CD4-positive, alpha-beta memory T cell (primary cell): ENCODE results near the gene FKBP1B. TPM values are rescaled to one million over a fixed set of nuclear protein-coding genes. Genes with fewer than 3 reads are reported as not detected.

ENCODE experiments used
- CTCF ChIA-PET: fragments of 350-600 bp; sonication (Branson Sonifier 250); formaldehyde crosslinking; loops from one replicate; lab custom pipeline; 2021; ENCODE audit warnings: inconsistent platforms; ENCODE audit not compliant: partially characterized antibody; lab: Charles Lee
- POLR2A ChIA-PET: fragments of 350-600 bp; sonication (Branson Sonifier 250); formaldehyde crosslinking; loops from one replicate; lab custom pipeline; 2021; ENCODE audit not compliant: partially characterized antibody; lab: Charles Lee
- DNase-seq, 5 donors: peaks; one replicate each; pipeline versions ENCODE4 v3.0.0 to v3.0.0-alpha.2; 2020 to 2022; ENCODE audit warnings: mixed read lengths in 1 of 5
- H3K27ac ChIP-seq: one replicate; pipeline ENCODE4 v1.7.0; 2013; ENCODE audit warnings: low read depth, low read length
- H3K27me3 ChIP-seq: 2 replicates; pipeline ENCODE4 v1.7.0; 2013; ENCODE audit warnings: mild to moderate bottlenecking, low read length, moderate library complexity; ENCODE audit not compliant: insufficient read depth
- H3K36me3 ChIP-seq: 2 replicates; pipeline ENCODE4 v1.7.0; 2013; ENCODE audit warnings: mild to moderate bottlenecking, low read length, moderate library complexity; ENCODE audit not compliant: insufficient read depth
- H3K4me1 ChIP-seq: 2 replicates; pipeline ENCODE4 v1.7.0; 2013; ENCODE audit warnings: mild to moderate bottlenecking, low read length, moderate library complexity; ENCODE audit not compliant: insufficient read depth
- H3K4me3 ChIP-seq, 2 donors: one replicate each; pipeline ENCODE4 v1.7.0; 2013; ENCODE audit warnings: low read length in 2 of 2, mild to moderate bottlenecking in 1 of 2
- H3K9me3 ChIP-seq, 2 donors: one replicate each; pipeline ENCODE4 v1.7.0; 2013; ENCODE audit warnings: low read length in 2 of 2, control low read depth in 1 of 2; ENCODE audit not compliant: control insufficient read depth in 1 of 2
- H3K27ac Mint-ChIP-seq, 7 donors: one replicate each; pipeline ENCODE4 v1.8.0; 2020 to 2021; ENCODE audit warnings: mixed read lengths in 7 of 7, mild to moderate bottlenecking in 6 of 7, inconsistent platforms in 3 of 7, moderate library complexity in 3 of 7
- H3K27me3 Mint-ChIP-seq, 2 donors: one replicate each; pipeline ENCODE4 v1.8.0; 2020 to 2021; ENCODE audit warnings: mixed read lengths in 2 of 2
- H3K36me3 Mint-ChIP-seq, 2 donors: one replicate each; pipeline ENCODE4 v1.8.0; 2020 to 2021; ENCODE audit warnings: mixed read lengths in 2 of 2, inconsistent platforms in 1 of 2, mild to moderate bottlenecking in 1 of 2
- H3K4me1 Mint-ChIP-seq, 4 donors: one replicate each; pipeline ENCODE4 v1.8.0; 2020 to 2021; ENCODE audit warnings: mixed read lengths in 4 of 4, mild to moderate bottlenecking in 1 of 4
- H3K4me3 Mint-ChIP-seq, 8 donors: one replicate each; pipeline ENCODE4 v1.8.0; 2020 to 2021; ENCODE audit warnings: mixed read lengths in 8 of 8, mild to moderate bottlenecking in 7 of 8, moderate library complexity in 6 of 8, inconsistent platforms in 3 of 8
- H3K9me3 Mint-ChIP-seq, 8 donors: one replicate each; pipeline ENCODE4 v1.8.0; 2020 to 2021; ENCODE audit warnings: mixed read lengths in 8 of 8, mild to moderate bottlenecking in 5 of 8, inconsistent platforms in 3 of 8, moderate library complexity in 1 of 8
- intact Hi-C: fragments of 100-400 bp; cut with micrococcal nuclease; formaldehyde crosslinking; loops from one replicate; pipeline ENCODE4 v1.15.1; 2023
- polyA plus RNA-seq, 2 donors: library from polyadenylated mRNA; unstranded; fragments of 300-500 nt; fragmentation: Illumina TruSeq; gene quantifications; one replicate each; pipeline ENCODE4 v1.2.3, GENCODE V29; 2021
- total RNA-seq, 2 experiments: library from RNA; stranded (reverse); gene quantifications; one replicate each; pipeline ENCODE4 v1.2.3, GENCODE V29; 2021

The FKBP1B gene
- total and polyA plus RNA-seq, 4 experiments from 2014 or later, result 0.58 to 2.5 (median 1.8) TPM

DNA sequence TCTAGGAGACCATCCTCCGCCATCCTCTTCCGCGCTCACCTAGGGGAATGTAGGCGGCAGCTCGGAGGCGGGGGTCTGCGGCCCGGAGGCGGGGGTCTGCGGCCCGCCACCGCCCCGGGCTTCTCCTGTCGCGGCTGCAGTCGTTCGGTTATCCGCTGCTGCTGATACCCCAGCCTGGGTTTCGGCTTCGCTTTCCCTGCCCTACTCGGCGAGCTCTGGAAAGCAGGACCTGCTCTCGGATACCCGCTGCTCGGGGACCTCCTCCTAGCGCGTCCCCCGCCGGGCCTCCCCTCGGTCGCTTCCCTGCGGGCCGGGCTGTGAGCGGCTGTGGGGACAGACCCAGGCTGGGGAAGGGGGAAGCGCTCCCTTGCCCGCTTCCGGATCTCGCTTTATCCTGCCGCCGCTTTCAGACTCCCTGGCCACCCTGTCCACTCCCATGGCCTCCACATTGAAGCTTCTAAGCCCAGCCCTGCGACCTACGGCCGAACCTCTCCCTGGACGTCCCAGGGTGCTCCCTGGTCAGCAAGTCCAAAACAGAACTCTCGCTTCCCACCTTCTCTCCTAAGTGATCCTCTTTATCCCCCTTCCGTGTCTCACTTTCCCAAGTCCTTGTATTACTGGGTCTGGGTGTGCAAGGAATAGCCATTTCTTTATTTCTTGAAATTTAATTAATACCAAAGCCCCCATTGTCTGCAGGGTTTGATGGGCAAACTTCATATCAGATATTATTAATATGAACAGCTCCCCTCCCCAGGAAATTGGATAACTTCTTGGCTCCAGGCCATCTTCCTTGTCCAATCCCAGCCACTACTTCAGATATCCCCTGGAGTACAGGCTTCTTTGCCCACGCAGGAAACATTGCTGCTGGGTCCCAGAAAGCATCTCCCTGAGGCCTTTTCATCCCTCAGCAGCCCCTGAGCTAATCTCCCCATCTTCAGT is 769 bp downstream of the FKBP1B start:
- Mint-ChIP-seq H3K27me3 (peaks cover 0 to 1% of the 10 kb centered on the region in 2 donors), H3K4me1 (peaks cover 9 to 22% (median 19%) of the 10 kb centered on the region in 4 donors), H3K36me3 (peaks cover 0 to 5% of the 10 kb centered on the region in 2 donors), H3K27ac (no peak overlapping the region), H3K9me3 (no peaks in the 10 kb centered on the region), H3K4me3 (peak overlapping the region in 6 of 8 donors; percentile 44 to 83 (median 66))
- POLR2A ChIA-PET, result interaction anchor here (1.0 to 5.5 kb wide), 4 partner anchors 26 to 310 kb away, joined by 3 to 70 read pairs (median 14); partner anchors contain the start of genes ATAD2B, ITSN2, SF3B6 and UBXN2A
- H3K36me3 ChIP-seq, result no peaks in the 10 kb centered on the region
- H3K4me1 ChIP-seq, result peaks cover 25% of the 10 kb centered on the region
- intact Hi-C loops, result no loop called here
- peak overlapping the region in 1 of 2 donors; percentile 54 for H3K4me3 ChIP-seq
- peak in 3 of 5 donors; percentile 6 to 11 (median 9) for DNase-seq
- no peaks in the 10 kb centered on the region for H3K9me3 ChIP-seq
- CTCF ChIA-PET, result no interaction called here
- no peaks in the 10 kb centered on the region for H3K27me3 ChIP-seq
- H3K27ac ChIP-seq, result no peak overlapping the region

DNA sequence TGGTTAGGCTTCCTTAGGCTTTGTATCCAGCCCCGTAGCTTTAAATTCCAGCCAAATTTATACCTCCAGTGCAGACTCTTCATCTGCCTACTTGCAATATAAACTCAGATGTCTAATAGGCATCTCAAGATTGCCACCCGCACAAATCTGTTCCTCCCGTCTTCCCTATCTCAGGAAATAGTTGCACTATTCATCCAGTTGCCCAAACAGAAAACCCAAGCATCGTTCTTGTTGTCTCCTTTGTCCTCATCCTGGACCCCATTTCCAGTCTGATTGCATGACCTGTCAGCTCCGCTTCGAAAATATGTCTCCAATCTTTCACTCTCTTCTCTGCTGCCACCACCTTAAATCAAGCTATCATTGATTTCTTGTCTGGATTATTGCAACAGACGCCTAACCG is 2.3 kb downstream of the FKBP1B start:
- intact Hi-C loops, result no loop called here
- ChIA-PET POLR2A (no interaction called here), CTCF (no interaction called here)
- H3K36me3 Mint-ChIP-seq, result peaks cover 0 to 5% of the 10 kb centered on the region in 2 donors
- Histone ChIP-seq H3K36me3 (no peaks in the 10 kb centered on the region), H3K27ac (no peak overlapping the region), H3K4me1 (peaks cover 18% of the 10 kb centered on the region), H3K4me3 (no peak overlapping the region), H3K9me3 (no peaks in the 10 kb centered on the region), H3K27me3 (no peaks in the 10 kb centered on the region)
- no peaks in the 10 kb centered on the region for H3K9me3 Mint-ChIP-seq
- DNase-seq, result no peak
- H3K4me3 Mint-ChIP-seq, result no peak overlapping the region
- H3K27ac Mint-ChIP-seq, result no peak overlapping the region
- peaks cover 7 to 12% (median 11%) of the 10 kb centered on the region in 4 donors for H3K4me1 Mint-ChIP-seq
- peaks cover 0 to 1% of the 10 kb centered on the region in 2 donors for H3K27me3 Mint-ChIP-seq

DNA sequence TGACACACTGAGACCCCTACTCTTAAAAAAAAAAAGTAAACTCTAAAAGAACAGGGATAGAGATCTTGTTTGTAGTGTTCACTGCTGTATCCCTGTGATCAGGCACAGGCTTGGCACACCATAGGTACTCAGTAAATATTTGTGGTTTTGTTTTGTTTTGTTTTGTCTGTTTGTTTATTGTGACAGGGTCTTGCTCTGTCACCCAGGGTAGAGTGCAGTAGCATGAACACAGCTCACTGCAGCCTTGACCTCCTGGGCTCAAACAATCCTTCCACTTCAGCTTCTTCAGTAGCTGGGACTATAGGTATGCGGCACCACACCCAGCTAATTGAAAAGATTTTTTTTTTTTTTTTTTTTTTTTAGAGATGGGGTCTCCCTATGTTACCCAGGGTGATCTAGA is 3.4 kb downstream of the FKBP1B start:
- no peak overlapping the region for H3K27ac ChIP-seq
- H3K4me3 ChIP-seq, result no peak overlapping the region
- H3K4me1 ChIP-seq, result peaks cover 13% of the 10 kb centered on the region
- H3K9me3 Mint-ChIP-seq, result no peaks in the 10 kb centered on the region
- peaks cover 0 to 2% (median 1%) of the 10 kb centered on the region in 4 donors for H3K4me1 Mint-ChIP-seq
- no peak for DNase-seq
- H3K27ac Mint-ChIP-seq, result no peak overlapping the region
- no peaks in the 10 kb centered on the region for H3K9me3 ChIP-seq
- H3K4me3 Mint-ChIP-seq, result no peak overlapping the region
- H3K27me3 ChIP-seq, result no peaks in the 10 kb centered on the region
- intact Hi-C loops, result no loop called here
- ChIA-PET POLR2A (no interaction called here), CTCF (interaction anchor here (1.0 kb wide), 1 partner anchor 30 kb away, joined by 3 read pairs; no protein-coding TSS in a partner anchor)
- H3K36me3 ChIP-seq, result no peaks in the 10 kb centered on the region
- H3K27me3 Mint-ChIP-seq, result no peaks in the 10 kb centered on the region
- no peaks in the 10 kb centered on the region for H3K36me3 Mint-ChIP-seq

DNA sequence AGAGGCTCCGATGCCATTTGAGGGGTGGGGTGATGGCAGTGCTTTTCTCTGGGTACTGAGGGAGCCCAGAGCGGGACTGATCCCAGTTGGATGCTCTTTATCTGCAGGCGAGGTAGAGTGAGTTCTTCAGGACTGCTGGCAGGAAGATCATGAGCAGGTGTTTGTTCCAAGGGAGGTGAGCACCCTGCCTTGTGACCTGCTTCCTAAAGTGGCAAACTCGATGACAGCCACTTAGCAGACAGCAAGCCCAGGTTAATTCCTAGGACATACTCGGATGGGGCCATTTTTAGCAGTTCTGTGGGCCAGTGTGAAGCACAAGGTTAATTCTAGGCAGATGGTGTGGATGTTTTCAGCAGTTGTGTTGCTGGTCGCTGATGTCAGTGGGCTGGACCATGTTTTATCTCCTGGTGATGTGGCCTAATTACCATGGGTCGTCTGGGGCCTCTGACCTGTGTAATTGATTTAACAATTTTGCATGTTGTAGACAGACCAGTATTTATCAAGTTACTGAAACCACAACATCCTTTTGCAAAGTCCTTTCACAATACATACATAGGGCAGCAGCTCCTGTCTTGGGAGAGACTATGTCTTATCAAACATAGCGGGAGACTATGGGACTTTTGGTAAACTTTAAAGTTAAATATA is 4.9 kb downstream of the FKBP1B start:
- no peak overlapping the region for H3K4me3 ChIP-seq
- ChIA-PET CTCF (no interaction called here), POLR2A (no interaction called here)
- intact Hi-C loops, result no loop called here
- no peak overlapping the region for H3K27ac ChIP-seq
- Mint-ChIP-seq H3K27me3 (no peaks in the 10 kb centered on the region), H3K9me3 (no peaks in the 10 kb centered on the region), H3K27ac (no peak overlapping the region), H3K4me1 (no peaks in the 10 kb centered on the region), H3K36me3 (no peaks in the 10 kb centered on the region), H3K4me3 (no peak overlapping the region)
- no peaks in the 10 kb centered on the region for H3K9me3 ChIP-seq
- no peaks in the 10 kb centered on the region for H3K27me3 ChIP-seq
- no peaks in the 10 kb centered on the region for H3K36me3 ChIP-seq
- DNase-seq, result no peak
- peaks cover 4% of the 10 kb centered on the region for H3K4me1 ChIP-seq

DNA sequence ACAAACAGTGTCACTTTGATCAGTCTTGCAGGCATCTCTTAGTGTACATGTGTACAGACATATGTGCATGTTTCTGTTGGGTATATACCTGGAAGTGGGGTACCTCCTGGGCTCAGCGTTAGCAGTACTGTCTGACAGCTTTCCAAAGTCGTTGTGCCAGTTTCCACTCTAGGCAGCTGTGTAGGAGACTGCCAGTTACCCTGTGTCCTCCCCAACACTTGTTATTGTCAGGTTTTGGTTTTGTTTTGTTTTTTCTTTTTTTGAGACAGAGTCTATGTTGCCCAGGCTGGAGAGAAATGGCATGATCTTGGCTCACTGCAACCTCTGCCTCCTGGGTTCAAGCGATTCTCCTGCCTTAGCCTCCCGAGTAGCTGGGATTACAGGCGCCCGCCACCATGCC is 6.2 kb downstream of the FKBP1B start:
- Mint-ChIP-seq H3K9me3 (no peaks in the 10 kb centered on the region), H3K27ac (no peak overlapping the region), H3K27me3 (peaks cover 0 to 3% of the 10 kb centered on the region in 2 donors), H3K4me1 (no peaks in the 10 kb centered on the region), H3K36me3 (no peaks in the 10 kb centered on the region), H3K4me3 (no peak overlapping the region)
- H3K9me3 ChIP-seq, result no peaks in the 10 kb centered on the region
- POLR2A ChIA-PET, result no interaction called here
- H3K4me1 ChIP-seq, result no peaks in the 10 kb centered on the region
- H3K36me3 ChIP-seq, result no peaks in the 10 kb centered on the region
- intact Hi-C loops, result no loop called here
- H3K27me3 ChIP-seq, result no peaks in the 10 kb centered on the region
- no peak overlapping the region for H3K4me3 ChIP-seq
- no peak for DNase-seq
- H3K27ac ChIP-seq, result no peak overlapping the region
- CTCF ChIA-PET, result no interaction called here

DNA sequence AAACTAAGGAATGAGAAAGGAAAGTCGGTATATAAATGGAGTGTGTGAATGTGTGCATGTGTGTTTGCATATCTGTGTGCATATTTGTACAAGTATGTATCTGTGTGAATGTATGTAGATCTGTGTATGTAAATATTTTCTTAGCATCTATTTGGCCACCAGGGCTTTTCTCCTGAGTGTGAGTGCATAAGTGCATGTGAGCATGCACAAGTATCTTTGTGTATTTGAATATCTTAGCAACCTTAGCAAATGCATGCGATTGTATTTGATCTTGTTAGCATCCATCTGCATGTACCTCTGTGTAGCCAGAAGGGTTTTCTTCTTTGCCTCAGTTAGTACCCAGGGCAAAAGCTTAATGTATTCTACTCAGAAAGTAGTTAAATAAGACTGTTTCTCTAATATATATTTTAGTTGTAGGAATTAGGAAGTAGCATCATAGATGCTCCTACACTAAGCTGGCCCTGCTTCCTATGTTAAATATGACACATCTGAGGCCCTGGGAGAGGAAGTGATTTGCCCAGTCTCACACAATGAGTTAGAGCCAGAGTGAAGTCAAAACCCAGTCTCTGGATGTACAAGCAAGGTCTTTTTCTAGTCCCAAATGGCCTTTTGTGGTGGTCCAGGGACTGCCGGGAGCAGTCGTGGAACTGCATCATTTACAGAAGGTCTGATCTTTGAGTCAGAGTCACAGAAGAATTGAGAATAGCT is 9.2 kb downstream of the FKBP1B start:
- Histone ChIP-seq H3K4me1 (no peaks in the 10 kb centered on the region), H3K27me3 (no peaks in the 10 kb centered on the region), H3K4me3 (no peak overlapping the region), H3K36me3 (no peaks in the 10 kb centered on the region), H3K9me3 (no peaks in the 10 kb centered on the region), H3K27ac (no peak overlapping the region)
- peaks cover 0 to 3% of the 10 kb centered on the region in 2 donors for H3K27me3 Mint-ChIP-seq
- ChIA-PET CTCF (no interaction called here), POLR2A (no interaction called here)
- DNase-seq, result no peak
- H3K27ac Mint-ChIP-seq, result peak overlapping the region in 1 of 7 donors; percentile 43
- intact Hi-C loops, result no loop called here
- H3K4me1 Mint-ChIP-seq, result no peaks in the 10 kb centered on the region
- no peak overlapping the region for H3K4me3 Mint-ChIP-seq
- no peaks in the 10 kb centered on the region for H3K36me3 Mint-ChIP-seq
- H3K9me3 Mint-ChIP-seq, result no peaks in the 10 kb centered on the region
